A172 (cell line): ENCODE measurements around the gene HOXA4. TPM values are rescaled to one million over a fixed set of nuclear protein-coding genes. Genes with fewer than 3 reads are reported as not detected.
A peak's percentile ranks its signal among the peaks of the same experiment; 100 is the strongest.

Source experiments
- DNase-seq: peaks from one replicate; pipeline ENCODE4 v3.0.0-alpha.2; 2015; ENCODE audit warnings: low spot score
- total RNA-seq: library from RNA; depleted of rRNA; stranded (reverse); fragments of >200 nt; shearing (Covaris generic); gene quantifications from 2 replicates; pipeline ENCODE4 v1.2.3, GENCODE V29; 2014

The HOXA4 gene
- total RNA-seq, 1 experiment from 2014 or later = 2.0 TPM

GRCh38 chr7:27117887-27118491 lies 12.6 kb downstream of the HOXA4 start:
- DNase-seq = no peak

GRCh38 chr7:27116962-27117886 lies 13.3 kb downstream of the HOXA4 start:
- DNase-seq = no peak

- no peak for DNase-seq
Observed at GRCh38 chr7:27116031-27116961, 14.3 kb downstream of the HOXA4 start.

DNA sequence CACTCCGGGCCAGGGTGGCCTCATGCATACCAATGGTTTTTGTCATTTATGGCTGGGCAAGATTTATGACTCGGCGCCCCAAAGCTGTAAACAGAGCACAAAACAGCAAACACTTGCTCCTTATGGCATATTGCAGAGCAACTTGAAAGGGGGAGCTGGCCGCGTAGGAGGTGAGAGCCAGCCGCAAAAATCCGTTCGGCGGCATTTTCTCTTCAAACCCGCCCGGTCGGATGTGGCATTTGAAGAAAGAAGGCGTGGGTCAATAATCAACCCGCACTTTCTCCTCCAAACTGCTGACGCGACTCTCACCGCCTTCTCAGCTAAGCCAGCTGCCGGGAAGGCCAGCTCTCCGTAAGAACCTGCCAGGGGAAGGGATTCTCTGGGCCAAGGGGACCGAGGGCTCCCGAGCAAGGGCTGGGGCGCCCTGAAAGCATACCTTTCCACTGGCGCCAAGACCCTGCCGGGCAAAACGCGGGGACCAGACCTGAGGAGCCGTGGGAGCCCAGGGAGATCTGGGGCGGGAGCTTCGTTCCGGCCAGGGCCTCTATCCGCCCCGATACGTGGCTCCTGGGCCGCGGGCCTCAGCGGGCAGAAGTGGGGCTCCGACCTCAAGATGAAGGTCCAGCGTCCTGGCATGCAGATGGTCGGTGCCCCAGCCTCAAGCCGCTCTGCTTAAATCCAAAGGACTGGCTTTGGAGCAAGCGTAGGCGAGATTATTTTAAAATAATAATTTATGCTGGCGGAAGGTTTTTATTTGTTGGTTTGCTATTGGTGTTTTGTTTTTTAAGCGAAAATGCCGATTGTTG lies 15.1 kb downstream of the HOXA4 start:
- peak; percentile 77 for DNase-seq

- no peak for DNase-seq
Observed at GRCh38 chr7:27114881-27115220, 15.7 kb downstream of the HOXA4 start.

DNA sequence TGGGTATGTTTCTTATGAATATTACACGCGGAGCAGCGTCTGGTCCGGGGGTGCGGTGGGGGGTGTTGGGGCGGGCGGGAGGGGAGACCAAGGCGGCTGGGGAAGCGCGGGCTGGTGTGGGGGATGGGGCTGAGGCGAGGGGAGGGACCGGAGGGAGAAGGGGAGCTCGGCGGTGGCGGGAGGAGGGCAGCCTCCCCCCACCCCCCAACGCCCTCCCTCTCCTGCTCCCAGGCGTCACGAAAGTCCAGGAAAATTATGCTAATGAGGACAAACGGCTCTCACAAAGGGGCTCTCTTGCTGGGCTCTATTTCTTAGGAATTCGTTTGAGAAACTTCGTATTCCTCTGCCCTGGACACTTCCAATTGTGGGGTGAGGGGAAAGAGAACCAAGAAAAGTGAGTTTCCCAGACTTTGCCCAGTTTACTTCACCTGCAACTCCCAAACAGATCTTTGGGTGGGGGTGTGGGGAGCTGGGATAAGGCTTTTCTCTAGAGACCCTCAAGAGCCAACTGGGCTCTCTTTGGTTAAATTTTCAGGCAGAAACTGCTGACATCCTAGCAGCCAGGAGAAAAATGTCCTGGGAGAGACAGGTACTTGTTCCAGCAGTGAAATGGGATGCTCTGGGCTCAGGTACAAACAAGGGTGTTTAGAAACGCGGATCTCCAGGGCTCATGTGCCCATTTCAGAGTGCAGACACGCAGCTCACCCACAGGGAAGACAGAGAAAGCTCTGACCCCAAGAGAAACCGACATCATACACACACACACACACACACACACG lies 16.4 kb downstream of the HOXA4 start:
- DNase-seq = peak; percentile 37

GRCh38 chr7:27112955-27113949 lies 17.3 kb downstream of the HOXA4 start:
- DNase-seq = peak; percentile 81

GRCh38 chr7:27112361-27112760 lies 18.2 kb downstream of the HOXA4 start:
- no peak for DNase-seq

DNA sequence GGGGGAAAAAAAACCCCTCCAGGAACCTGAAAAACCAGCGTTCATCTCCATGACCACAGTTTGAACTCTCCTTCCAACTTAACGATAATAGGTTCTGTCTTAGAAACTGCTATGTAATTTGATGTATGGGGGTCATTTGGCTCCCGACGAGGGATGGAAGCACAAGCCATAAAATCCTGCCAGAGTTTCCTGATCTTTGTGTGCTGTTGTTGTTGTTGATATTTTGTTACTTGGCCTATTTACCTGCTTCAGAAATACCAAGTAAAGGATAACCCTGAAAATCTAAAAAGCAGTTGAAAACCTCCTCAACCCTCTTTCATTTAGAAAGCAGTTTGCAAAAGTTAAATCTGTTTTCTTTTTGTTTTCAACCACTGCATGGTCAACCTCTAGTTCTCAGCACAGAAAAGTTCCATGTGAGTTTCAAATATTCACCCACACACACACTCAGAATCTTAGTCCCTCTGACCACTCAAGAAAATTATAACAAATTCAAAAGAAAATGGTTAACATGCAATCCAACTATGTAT lies 18.7 kb downstream of the HOXA4 start:
- no peak for DNase-seq

- DNase-seq = peak; percentile 69
Observed at GRCh38 chr7:27111042-27111750, 19.4 kb downstream of the HOXA4 start.

- peak; percentile 85 for DNase-seq
Observed at GRCh38 chr7:27110186-27111031, 20.1 kb downstream of the HOXA4 start.

- DNase-seq = no peak
Observed at GRCh38 chr7:27109466-27110185, 20.9 kb downstream of the HOXA4 start.

DNA sequence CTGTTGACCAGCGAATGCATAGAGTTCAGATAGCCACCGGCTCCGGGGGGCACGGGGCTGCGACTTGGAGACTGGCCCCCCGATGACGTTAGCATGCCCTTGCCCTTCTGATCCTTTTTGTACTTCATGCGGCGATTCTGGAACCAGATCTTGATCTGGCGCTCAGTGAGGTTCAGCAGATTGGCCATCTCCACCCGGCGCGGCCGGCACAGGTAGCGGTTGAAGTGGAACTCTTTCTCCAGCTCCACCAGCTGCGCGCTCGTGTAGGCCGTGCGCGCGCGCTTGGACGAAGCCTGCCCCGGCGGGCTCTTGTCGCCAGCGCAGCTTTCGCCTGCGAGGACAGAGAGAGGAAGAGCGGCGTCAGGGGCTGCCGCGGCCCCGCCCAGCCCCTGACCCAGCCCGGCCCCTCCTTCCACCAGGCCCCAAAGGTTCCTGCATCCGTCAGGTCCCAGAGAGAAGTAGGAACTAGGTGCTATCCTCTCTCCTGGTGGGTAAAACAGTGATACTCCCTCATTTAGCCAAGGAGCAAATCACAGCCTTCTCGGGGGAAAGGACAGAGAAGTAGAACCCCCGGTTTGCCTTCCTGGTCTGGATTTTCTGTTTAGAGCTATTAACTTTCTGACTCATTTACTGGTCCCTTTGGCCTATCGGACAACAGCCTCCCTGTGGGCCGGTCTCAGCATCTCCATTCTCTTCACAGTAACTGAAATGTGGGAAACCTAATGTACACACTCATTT lies 22.0 kb downstream of the HOXA4 start:
- no peak for DNase-seq

DNA sequence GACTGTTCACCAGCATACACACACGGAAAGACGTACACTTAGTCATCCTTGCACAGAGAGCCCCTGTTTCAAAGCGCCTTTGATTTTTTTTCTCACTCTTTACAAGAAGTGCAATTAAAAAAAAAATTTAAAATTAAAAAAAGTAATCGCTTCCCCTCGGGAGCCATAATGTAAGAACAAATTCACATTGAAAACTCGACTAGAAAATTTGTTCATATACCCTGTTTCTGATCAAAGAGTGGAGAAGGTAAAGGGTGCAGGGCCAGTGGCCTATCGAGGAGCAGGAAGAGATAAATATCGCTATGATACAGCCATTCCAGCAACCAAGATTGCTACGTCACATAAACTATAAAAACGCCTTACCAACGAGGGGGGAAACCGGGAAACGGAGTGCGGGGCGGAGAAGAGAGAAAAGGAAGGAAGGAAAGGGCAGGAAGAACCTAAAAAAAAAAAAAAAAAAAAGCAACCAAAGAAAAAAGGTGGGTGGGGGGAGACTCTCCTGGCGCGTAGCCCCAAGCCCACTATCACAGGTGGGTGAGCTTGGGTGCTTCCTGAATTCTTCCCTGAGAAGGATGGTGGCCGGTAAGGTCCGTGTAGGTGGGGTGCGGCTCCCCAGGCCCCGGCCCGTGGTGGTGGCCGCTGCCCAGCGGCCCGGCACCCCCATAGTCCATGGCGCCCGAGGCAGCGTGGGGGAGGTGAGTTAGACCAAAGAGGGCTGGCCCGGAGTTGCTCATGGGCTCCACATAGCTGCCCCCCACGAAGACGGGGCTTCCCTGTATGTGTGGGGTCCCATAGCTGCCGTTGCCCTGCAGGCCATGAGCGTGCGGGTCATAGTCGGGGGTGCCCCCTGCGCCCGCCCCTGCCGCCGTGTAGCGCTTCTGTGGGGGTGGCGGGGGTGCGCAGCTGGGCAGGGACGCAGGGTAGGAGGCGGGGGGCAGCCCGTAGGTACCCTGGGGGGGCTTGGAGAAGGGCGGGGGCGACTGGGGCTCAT lies 22.9 kb downstream of the HOXA4 start:
- DNase-seq = no peak

DNA sequence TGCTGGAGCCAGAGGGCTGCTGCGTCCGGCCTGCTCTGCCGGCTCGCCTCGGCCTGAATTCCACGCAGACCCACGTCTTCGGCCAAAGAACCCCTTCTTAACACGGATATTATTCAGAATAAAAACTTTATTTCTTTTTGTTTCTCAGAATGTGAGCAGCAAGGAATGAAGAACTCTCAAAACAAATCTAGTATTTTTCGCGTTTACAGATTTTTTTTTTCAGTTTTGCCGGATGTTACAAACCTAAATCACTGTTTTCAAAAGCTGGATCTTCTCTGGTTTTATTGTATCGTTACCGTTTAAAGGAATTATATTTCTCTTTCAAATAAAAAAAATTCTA lies 23.7 kb downstream of the HOXA4 start:
- DNase-seq = no peak
